Thoracic aorta (tissue), 2 donors: ENCODE data around the gene VASN. TPM values are rescaled to one million over a fixed set of nuclear protein-coding genes. Genes with fewer than 3 reads are reported as not detected.
A peak's percentile ranks its signal among the peaks of the same experiment; 100 is the strongest.

ENCODE experiments used
- ATAC-seq: fragments of 150-250 bp; one replicate; pipeline ENCODE4 v1.8.0; 2017; ENCODE audit warnings: low read depth; ENCODE audit not compliant: insufficient number of reproducible peaks, low FRiP score
- DNase-seq: peaks from one replicate; pipeline ENCODE4 v3.0.0-alpha.2; 2020; ENCODE audit warnings: low spot score
- H3K27ac ChIP-seq, 2 donors: fragments of 200-600 bp; sonication (generic); 1 replicate in 1 of 2; 2 replicates in 1 of 2; pipeline ENCODE4 v1.5.1; 2016; ENCODE audit warnings: mild to moderate bottlenecking in 2 of 2, moderate library complexity in 2 of 2
- H3K27me3 ChIP-seq: fragments of 200-600 bp; sonication (generic); replicated peaks from 2 replicates; pipeline ENCODE4 v1.6.0; 2016; ENCODE audit warnings: mild to moderate bottlenecking; ENCODE audit not compliant: insufficient read depth
- H3K36me3 ChIP-seq: fragments of 200-600 bp; sonication (generic); one replicate; pipeline ENCODE4 v1.5.1; 2016
- H3K4me1 ChIP-seq, 2 donors: fragments of 200-600 bp; sonication (generic); 1 replicate in 1 of 2; 2 replicates in 1 of 2; pipeline versions ENCODE4 v1.5.1 to v1.6.0; 2016; ENCODE audit warnings: low read depth in 2 of 2, mild to moderate bottlenecking in 1 of 2; ENCODE audit not compliant: control insufficient read depth in 1 of 2
- H3K4me3 ChIP-seq: fragments of 200-600 bp; sonication (generic); 2 replicates; pipeline ENCODE4 v1.5.1; 2016; ENCODE audit warnings: mild to moderate bottlenecking
- H3K9me3 ChIP-seq: fragments of 200-600 bp; sonication (generic); 2 replicates; pipeline ENCODE4 v1.5.1; 2016
- total RNA-seq, 2 donors: library from RNA; depleted of rRNA; stranded (reverse); fragments of >200 nt; gene quantifications; one replicate each; pipeline versions ENCODE4 v1.1.0 to v1.2.3, GENCODE V29; 2016
- TF ChIP-seq, protein P1 (sequence below): fragments of 200-600 bp; sonication (generic); IDR thresholded peaks from one replicate; pipeline ENCODE4 v1.5.1; 2019; ENCODE audit warnings: antibody characterized with exemption

VASN gene
- total RNA-seq, 2 donors from 2014 or later, result 197 to 217 TPM

- DNase-seq (no peak), ATAC-seq (no peak)
- TF ChIP-seq, protein P1, sequence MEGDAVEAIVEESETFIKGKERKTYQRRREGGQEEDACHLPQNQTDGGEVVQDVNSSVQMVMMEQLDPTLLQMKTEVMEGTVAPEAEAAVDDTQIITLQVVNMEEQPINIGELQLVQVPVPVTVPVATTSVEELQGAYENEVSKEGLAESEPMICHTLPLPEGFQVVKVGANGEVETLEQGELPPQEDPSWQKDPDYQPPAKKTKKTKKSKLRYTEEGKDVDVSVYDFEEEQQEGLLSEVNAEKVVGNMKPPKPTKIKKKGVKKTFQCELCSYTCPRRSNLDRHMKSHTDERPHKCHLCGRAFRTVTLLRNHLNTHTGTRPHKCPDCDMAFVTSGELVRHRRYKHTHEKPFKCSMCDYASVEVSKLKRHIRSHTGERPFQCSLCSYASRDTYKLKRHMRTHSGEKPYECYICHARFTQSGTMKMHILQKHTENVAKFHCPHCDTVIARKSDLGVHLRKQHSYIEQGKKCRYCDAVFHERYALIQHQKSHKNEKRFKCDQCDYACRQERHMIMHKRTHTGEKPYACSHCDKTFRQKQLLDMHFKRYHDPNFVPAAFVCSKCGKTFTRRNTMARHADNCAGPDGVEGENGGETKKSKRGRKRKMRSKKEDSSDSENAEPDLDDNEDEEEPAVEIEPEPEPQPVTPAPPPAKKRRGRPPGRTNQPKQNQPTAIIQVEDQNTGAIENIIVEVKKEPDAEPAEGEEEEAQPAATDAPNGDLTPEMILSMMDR, result no peak
- no peaks in the 10 kb centered on the region for H3K27me3 ChIP-seq
- H3K4me1 ChIP-seq, result peaks cover 60 to 96% of the 10 kb centered on the region in 2 donors
- H3K4me3 ChIP-seq, result no peak overlapping the region
- H3K9me3 ChIP-seq, result no peaks in the 10 kb centered on the region
- peaks cover 26% of the 10 kb centered on the region for H3K36me3 ChIP-seq
- H3K27ac ChIP-seq, result peak overlapping the region; percentile 94 to 99
Measured at GRCh38 chr16:4385789-4386450, 14.3 kb downstream of the VASN start.

DNA sequence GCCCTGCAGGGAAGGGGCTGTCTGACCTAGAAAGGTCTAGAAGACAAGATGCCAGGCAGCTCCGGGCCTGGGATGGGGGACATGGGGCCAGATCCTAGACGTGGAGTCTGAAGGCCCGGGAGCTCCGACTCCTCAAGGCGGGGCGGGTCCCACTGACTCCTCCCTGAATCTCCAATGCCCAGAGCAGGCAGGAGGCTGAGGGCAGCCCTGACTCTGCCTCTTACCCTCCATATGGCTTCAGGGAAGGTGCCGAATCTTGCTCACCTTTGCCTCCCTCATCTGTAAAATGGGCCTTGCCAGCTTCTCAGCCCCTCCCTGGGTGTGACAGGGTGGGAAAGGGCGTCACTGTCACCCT, 14.8 kb downstream of the VASN start:
- ATAC-seq, result no peak
- H3K27me3 ChIP-seq, result no peaks in the 10 kb centered on the region
- peaks cover 21% of the 10 kb centered on the region for H3K36me3 ChIP-seq
- H3K4me3 ChIP-seq, result no peak overlapping the region
- no peaks in the 10 kb centered on the region for H3K9me3 ChIP-seq
- TF ChIP-seq, protein P1, result no peak
- no peak for DNase-seq
- peak overlapping the region; percentile 94 to 99 for H3K27ac ChIP-seq
- peaks cover 58 to 91% of the 10 kb centered on the region in 2 donors for H3K4me1 ChIP-seq

DNA sequence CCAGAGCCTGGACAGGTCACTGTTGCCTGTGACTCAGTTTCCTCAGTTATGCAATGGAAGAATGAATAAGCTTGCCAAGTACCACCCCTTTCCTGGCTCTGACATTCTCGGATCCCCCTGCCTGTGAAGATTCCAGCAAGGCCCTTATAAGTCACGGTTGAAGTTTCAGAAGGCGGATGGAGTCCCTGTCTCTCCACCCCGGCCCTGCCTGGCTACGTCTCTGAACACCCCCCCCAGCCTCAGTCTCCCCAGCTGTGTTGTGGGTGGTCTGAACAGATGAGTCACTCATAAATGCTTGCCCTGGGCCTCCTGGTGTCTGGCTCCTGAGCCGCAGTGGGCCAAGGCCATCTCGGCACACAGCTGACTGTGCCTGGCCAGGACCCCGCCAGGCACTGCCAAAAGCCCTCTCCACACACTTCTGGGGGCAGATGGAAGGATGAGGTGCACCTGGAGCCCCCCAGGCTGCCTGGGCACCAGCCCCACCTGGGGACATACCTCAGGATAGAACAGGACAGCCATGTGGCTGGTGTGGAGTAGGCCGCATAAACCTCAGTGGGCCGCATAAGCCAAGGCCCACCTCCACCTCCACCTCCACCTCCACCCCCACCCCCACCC, 15.4 kb downstream of the VASN start:
- H3K4me3 ChIP-seq, result peak overlapping the region; percentile 27
- no peaks in the 10 kb centered on the region for H3K9me3 ChIP-seq
- H3K4me1 ChIP-seq, result peaks cover 59 to 91% of the 10 kb centered on the region in 2 donors
- ATAC-seq, result no peak
- H3K27ac ChIP-seq, result peak overlapping the region; percentile 94 to 99
- no peaks in the 10 kb centered on the region for H3K27me3 ChIP-seq
- TF ChIP-seq, protein P1, result no peak
- peaks cover 15% of the 10 kb centered on the region for H3K36me3 ChIP-seq
- DNase-seq, result no peak

- Histone ChIP-seq H3K4me1 (peaks cover 60 to 91% of the 10 kb centered on the region in 2 donors), H3K4me3 (peak overlapping the region; percentile 49), H3K36me3 (peaks cover 8% of the 10 kb centered on the region), H3K9me3 (no peaks in the 10 kb centered on the region), H3K27me3 (no peaks in the 10 kb centered on the region), H3K27ac (peak overlapping the region; percentile 94 to 99)
- DNase-seq (no peak), ATAC-seq (no peak)
- TF ChIP-seq, protein P1, result no peak
Measured at GRCh38 chr16:4387781-4388180, 16.1 kb downstream of the VASN start.

DNA sequence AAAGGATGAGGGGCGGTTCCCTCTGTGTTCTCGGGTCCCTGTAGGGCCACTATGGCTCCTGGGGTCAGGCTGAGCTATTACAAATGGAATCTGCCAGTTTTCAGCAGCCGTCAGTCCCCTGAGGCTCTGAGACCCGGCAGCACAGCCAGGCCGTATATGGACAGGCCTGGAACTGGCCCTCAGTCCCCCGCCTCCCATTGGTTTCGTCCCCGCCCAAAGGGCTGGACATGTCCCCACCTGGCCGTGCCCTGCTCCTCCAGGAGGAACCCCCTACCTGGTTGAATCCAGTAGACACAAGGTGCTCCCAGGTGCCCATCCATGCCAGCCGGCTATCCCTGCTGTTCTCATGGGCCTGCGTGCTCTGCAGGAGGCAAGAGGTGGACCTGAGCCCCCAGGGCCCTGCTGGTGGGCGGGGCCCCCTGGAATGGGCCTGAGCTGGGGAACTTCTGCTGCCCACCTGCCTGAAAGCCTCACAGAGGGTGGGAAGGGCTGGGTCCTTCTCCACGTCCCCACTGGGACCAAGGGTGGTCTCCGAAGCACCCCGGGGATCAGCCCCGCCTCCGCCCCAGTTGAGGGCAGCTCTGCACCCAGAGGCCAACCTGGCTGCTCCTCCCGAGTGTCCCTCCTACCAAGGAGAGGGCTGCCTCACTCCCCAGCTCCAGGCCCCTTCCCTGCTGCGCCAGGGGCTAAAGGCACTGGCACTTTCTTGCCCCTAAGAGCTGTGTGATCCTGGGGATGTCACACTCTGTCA, 16.8 kb downstream of the VASN start:
- peaks cover 4% of the 10 kb centered on the region for H3K36me3 ChIP-seq
- H3K4me3 ChIP-seq, result no peak overlapping the region
- TF ChIP-seq, protein P1, result no peak
- peaks cover 59 to 91% of the 10 kb centered on the region in 2 donors for H3K4me1 ChIP-seq
- H3K9me3 ChIP-seq, result no peaks in the 10 kb centered on the region
- ATAC-seq, result peak; percentile 68
- peak overlapping the region; percentile 94 to 99 for H3K27ac ChIP-seq
- no peak for DNase-seq
- H3K27me3 ChIP-seq, result no peaks in the 10 kb centered on the region
